ENCODE measurements around the gene ABCD3. TPM values are rescaled to one million over a fixed set of nuclear protein-coding genes. Genes with fewer than 3 reads are reported as not detected.
"Not testable (repeated sequence)": the region's sequence is repeated elsewhere in the genome, so short reads cannot be mapped to it uniquely, and the experiment has no call there.

ABCD3 gene
- total and polyA plus RNA-seq, 2 of the 4 experiments (the other 2 are of a cell fraction), result 13.6 to 32.6 TPM

DNA sequence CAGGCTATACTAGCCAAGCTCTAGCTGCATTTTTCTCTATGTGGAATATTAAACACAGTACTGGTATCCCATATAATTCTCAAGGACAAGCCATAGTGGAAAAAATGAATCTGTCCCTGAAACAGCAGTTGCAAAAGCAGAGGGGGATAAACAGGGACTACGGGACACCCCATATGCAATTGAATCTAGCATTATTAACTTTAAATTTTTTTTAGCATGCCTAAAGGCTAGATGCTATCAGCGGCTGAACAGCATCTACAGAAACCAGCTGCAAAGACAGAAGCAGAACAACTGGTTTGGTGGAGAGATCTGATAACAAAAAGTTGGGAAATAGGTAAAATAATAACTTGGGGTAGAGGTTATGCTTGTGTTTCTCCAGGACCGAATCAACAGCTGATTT, 30.6 kb downstream of the ABCD3 start:
- CTCF ChIA-PET, result interaction anchor here (0.6 kb wide), 1 partner anchor 44 kb away, joined by 3 read pairs; no protein-coding TSS in a partner anchor
- H4K5ac ChIP-seq (ENCODE audit: low read depth, low read length); dilution Hi-C loops (cut with HindIII; ENCODE audit: low sequenced_read_pairs, unreplicated experiment); H3K56ac ChIP-seq (ENCODE audit: extremely low read depth, insufficient read depth, low read length); H3K4me1 ChIP-seq (ENCODE audit: control insufficient read depth, insufficient read depth, low read length); H3K27me3 ChIP-seq (ENCODE audit: control insufficient read depth, insufficient read depth, low read length); H3K23ac ChIP-seq (ENCODE audit: low read depth, low read length); H2AK9ac ChIP-seq (replicated peaks; ENCODE audit: low read depth, low read length, poor library complexity); H3K9ac ChIP-seq (ENCODE audit: low read depth, low read length); POLR2A ChIA-PET (ENCODE audit: unreplicated experiment); in situ Hi-C loops (cut with MboI; ENCODE audit: low sequenced_read_pairs); H3K18ac ChIP-seq (ENCODE audit: low read depth, low read length); intact Hi-C loops (cut with micrococcal nuclease); H2BK20ac ChIP-seq (ENCODE audit: low read depth, low read length); H2BK15ac ChIP-seq (ENCODE audit: low read depth, low read length); DNase-seq; H3K14ac ChIP-seq (replicated peaks; ENCODE audit: low read depth, low read length); H2BK5ac ChIP-seq (ENCODE audit: low read depth, low read length, poor library complexity, severe bottlenecking); H4K91ac ChIP-seq (ENCODE audit: insufficient read depth, low read depth, low read length); H2AFZ ChIP-seq (replicated peaks; ENCODE audit: low read length, poor library complexity); H3K4me3 ChIP-seq (ENCODE audit: insufficient read depth, low read depth, low read length); H2AK5ac ChIP-seq (ENCODE audit: low read depth, low read length); H4K20me1 ChIP-seq (ENCODE audit: insufficient read depth, low read length); H3K27ac ChIP-seq (ENCODE audit: insufficient read depth, low read length); H2BK120ac ChIP-seq (ENCODE audit: low read depth, low read length); H3K4me2 ChIP-seq (ENCODE audit: low read depth, low read length); BruUV-seq (replicated peaks); H4K8ac ChIP-seq (ENCODE audit: low read depth in 2 of 2, low read length in 2 of 2); H3K4ac ChIP-seq (ENCODE audit: low read depth, low read length); ATAC-seq (ENCODE audit: low read depth); H3K9me1 ChIP-seq (ENCODE audit: insufficient read depth, low read length): not testable (repeated sequence)
- WGBS, 2 experiments (ENCODE audit: extremely low coverage in 2 of 2, insufficient read length in 1 of 2), result no CpG with 5 or more reads among the region's 3 CpGs
- H3K36me3 ChIP-seq (ENCODE audit: control insufficient read depth, insufficient read depth, low read length), result peaks cover 16% of the 10 kb centered on the region
- H3K9me3 ChIP-seq (ENCODE audit: control insufficient read depth, insufficient read depth, low read length), result peaks cover 22% of the 10 kb centered on the region
- peaks cover 16 to 17% of the 10 kb centered on the region in 2 experiments; a peak in 3 of 4 replicates for H3K79me1 ChIP-seq (ENCODE audit: low read depth in 1 of 2, low read length in 2 of 2)
